ENCODE data around the gene MLLT6.
A peak's percentile ranks its signal among the peaks of the same experiment; 100 is the strongest.

MLLT6 gene

GRCh38 chr17:38704606-38705522 is at the start of gene MLLT6:
Gene MLLT6 (plus strand): TSS chr17:38705273. CDS start chr17:38705633, 360 bp downstream.
- peak; percentile 69 for DNase-seq

- DNase-seq, result no peak
Measured at GRCh38 chr17:38656959-38657823, 47.9 kb upstream of the MLLT6 start.

- no peak for DNase-seq
Measured at GRCh38 chr17:38657824-38658740, 47.0 kb upstream of the MLLT6 start.

GRCh38 chr17:38658741-38659345 is 46.2 kb upstream of the MLLT6 start:
- DNase-seq, result no peak

GRCh38 chr17:38659415-38659814 is 45.7 kb upstream of the MLLT6 start:
- DNase-seq, result no peak

- no peak for DNase-seq
Measured at GRCh38 chr17:38660097-38661025, 44.7 kb upstream of the MLLT6 start.

GRCh38 chr17:38663125-38663751 is 41.8 kb upstream of the MLLT6 start:
- peak; percentile 59 for DNase-seq

- no peak for DNase-seq
Measured at GRCh38 chr17:38663964-38664644, 41.0 kb upstream of the MLLT6 start.

GRCh38 chr17:38667099-38667786 is 37.8 kb upstream of the MLLT6 start:
- DNase-seq, result peak; percentile 41

GRCh38 chr17:38667787-38668122 is 37.3 kb upstream of the MLLT6 start:
- DNase-seq, result no peak

GRCh38 chr17:38669520-38669919 is 35.6 kb upstream of the MLLT6 start:
- no peak for DNase-seq

- no peak for DNase-seq
Measured at GRCh38 chr17:38671939-38672720, 32.9 kb upstream of the MLLT6 start.

GRCh38 chr17:38672788-38673706 is 32.0 kb upstream of the MLLT6 start:
- no peak for DNase-seq

- DNase-seq, result no peak
Measured at GRCh38 chr17:38673707-38674013, 31.4 kb upstream of the MLLT6 start.

GRCh38 chr17:38674014-38674748 is 30.9 kb upstream of the MLLT6 start:
- no peak for DNase-seq

GRCh38 chr17:38674749-38675615 is 30.1 kb upstream of the MLLT6 start, which contains the start of gene EPOP:
Gene EPOP (minus strand): TSS chr17:38674957. CDS start chr17:38674495, 462 bp downstream.
- DNase-seq, result peak; percentile 70

All from NCI-H1105 (cell line).